ENCODE data around the gene COX8A. TPM values are rescaled to one million over a fixed set of nuclear protein-coding genes. Genes with fewer than 3 reads are reported as not detected.

The COX8A gene
- total RNA-seq, 1 experiment from 2014 or later: 1,500 TPM

DNA sequence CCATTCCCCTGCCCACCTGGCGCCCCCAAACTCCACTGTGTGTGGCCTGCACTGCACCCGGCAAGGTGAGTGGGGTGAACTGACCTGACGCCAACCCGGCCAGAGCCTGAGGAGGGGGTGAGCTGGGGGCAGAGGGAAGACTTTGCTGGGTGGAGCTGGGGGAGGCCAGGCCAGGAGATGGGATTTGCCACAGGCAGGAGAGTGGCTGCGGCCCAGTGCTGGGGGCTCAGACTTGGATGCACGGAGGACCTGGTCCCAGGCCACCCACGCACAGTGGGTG, 43.5 kb downstream of the COX8A start:
- DNase-seq: no peak
- TF ChIP-seq, protein P1, sequence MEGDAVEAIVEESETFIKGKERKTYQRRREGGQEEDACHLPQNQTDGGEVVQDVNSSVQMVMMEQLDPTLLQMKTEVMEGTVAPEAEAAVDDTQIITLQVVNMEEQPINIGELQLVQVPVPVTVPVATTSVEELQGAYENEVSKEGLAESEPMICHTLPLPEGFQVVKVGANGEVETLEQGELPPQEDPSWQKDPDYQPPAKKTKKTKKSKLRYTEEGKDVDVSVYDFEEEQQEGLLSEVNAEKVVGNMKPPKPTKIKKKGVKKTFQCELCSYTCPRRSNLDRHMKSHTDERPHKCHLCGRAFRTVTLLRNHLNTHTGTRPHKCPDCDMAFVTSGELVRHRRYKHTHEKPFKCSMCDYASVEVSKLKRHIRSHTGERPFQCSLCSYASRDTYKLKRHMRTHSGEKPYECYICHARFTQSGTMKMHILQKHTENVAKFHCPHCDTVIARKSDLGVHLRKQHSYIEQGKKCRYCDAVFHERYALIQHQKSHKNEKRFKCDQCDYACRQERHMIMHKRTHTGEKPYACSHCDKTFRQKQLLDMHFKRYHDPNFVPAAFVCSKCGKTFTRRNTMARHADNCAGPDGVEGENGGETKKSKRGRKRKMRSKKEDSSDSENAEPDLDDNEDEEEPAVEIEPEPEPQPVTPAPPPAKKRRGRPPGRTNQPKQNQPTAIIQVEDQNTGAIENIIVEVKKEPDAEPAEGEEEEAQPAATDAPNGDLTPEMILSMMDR (conservative IDR thresholded peaks at IDR 0.05; ENCODE audit: low read depth, low read length): no peak
- no peak for TF ChIP-seq EZH2phosphoT487 (IDR thresholded peaks at IDR 0.05; ENCODE audit: borderline replicate concordance, low read length)
- no peak for TF ChIP-seq EZH2 (IDR thresholded peaks at IDR 0.05; ENCODE audit: low read length, unreplicated experiment)
- CTCF ChIA-PET: no interaction called here

DNA sequence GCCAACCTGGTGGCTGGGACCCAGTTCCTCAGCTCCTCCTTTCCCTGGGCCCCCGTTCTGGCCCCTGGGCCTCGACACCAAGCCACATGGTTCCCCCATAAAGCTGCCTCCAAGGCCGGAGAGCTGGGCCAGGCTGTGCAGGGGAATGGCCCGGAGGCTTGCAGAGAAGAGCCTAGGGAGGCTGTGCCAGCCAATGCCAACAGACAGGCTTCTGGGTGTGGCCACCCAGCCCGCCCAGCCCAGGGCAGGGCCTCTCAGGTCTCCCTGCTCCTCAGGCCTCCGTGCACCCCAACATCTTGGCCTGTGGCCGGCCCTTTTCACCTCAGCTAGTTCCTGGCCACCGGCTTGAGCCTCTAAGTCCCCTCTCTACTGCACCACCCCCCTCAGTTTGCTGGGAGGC, 43.9 kb downstream of the COX8A start:
- TF ChIP-seq, protein P1 (conservative IDR thresholded peaks at IDR 0.05; ENCODE audit: low read depth, low read length): no peak
- TF ChIP-seq EZH2 (IDR thresholded peaks at IDR 0.05; ENCODE audit: low read length, unreplicated experiment) (no peak), EZH2phosphoT487 (IDR thresholded peaks at IDR 0.05; ENCODE audit: borderline replicate concordance, low read length) (no peak)
- DNase-seq: no peak

More for the DNA sequence above, 43.5 kb downstream of the COX8A start:
- Histone ChIP-seq H3K27me3 (ENCODE audit: low read length) (no peaks in the 10 kb centered on the region), H3K27ac (ENCODE audit: low read length) (no peak overlapping the region), H4K20me1 (ENCODE audit: low read length) (no peaks in the 10 kb centered on the region), H3K9me2 (replicated peaks; ENCODE audit: low read length) (no peaks in the 10 kb centered on the region), H3K36me3 (ENCODE audit: low read depth, low read length) (no peaks in the 10 kb centered on the region), H3K4me1 (ENCODE audit: insufficient read depth, low read length) (no peaks in the 10 kb centered on the region), H3K79me2 (ENCODE audit: low read length) (no peaks in the 10 kb centered on the region), H3K9ac (ENCODE audit: low read length) (no peak overlapping the region), H3K4me3 (ENCODE audit: low read length) (no peak overlapping the region), H3K9me3 (ENCODE audit: low read length) (no peaks in the 10 kb centered on the region), H3K4me2 (ENCODE audit: low read length) (no peak overlapping the region), H3F3A (ENCODE audit: low read length, unreplicated experiment) (no peaks in the 10 kb centered on the region), H2AFZ (ENCODE audit: low read length) (no peak overlapping the region)
- POLR2A ChIA-PET (ENCODE audit: unreplicated experiment): no interaction called here
- no TSS peak for BruUV-seq (replicated peaks)
- ATAC-seq: no peak
- intact Hi-C loops (cut with micrococcal nuclease): no loop called here

DNA sequence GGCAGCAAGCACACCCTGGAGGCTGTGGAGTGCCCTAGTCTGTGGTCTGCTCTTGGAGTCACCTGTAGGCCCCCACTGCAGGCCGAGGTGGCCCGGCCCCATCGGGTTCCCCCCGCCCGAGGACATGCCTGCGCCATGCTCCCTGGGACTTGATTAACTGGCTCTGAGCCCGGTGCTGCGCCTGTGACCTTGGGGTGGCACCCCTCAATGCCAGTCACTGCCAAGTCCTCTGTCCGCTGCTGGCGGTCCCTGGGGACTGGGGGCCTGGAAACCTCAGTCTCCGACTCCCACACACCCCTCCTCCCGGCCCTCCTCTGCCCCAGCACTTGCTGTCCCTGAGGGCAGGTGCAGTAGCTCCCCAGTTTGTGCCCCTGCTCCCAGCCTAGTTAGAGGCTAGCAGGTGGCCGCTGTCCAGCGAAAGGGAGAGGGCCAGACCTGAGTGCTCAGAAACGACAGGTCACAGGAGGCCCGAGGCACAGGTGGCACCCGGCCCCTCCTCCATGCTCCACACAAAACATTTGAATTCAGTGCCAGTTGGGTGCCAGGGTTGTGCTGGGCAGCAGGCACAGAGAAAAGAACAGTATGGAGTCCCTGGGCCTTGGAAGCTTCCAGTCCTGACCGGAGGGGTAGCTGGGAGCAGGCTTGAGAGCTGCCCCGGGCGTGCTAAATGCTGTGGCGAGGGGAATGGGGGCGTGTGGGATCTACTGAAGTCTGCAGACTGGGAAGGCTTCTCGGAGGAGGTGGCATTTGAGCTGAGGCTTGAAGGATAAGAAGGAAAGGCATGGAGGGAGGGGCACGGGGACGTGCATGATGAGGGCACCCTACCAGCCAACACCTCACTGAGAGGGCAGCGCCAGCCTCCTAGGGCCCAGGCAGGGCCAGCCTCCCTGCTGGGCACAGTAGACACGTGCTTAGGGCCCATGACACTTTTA, 45.0 kb downstream of the COX8A start:
- TF ChIP-seq, protein P1 (conservative IDR thresholded peaks at IDR 0.05; ENCODE audit: low read depth, low read length): no peak
- TF ChIP-seq EZH2phosphoT487 (IDR thresholded peaks at IDR 0.05; ENCODE audit: borderline replicate concordance, low read length) (no peak), EZH2 (IDR thresholded peaks at IDR 0.05; ENCODE audit: low read length, unreplicated experiment) (no peak)
- DNase-seq (no peak), ATAC-seq (no peak)
- no peaks in the 10 kb centered on the region for H3K9me2 ChIP-seq (replicated peaks; ENCODE audit: low read length)
- intact Hi-C loops (cut with micrococcal nuclease): no loop called here
- ChIA-PET POLR2A (ENCODE audit: unreplicated experiment) (no interaction called here), CTCF (no interaction called here)
- H3K9me3 ChIP-seq (ENCODE audit: low read length): no peaks in the 10 kb centered on the region
- H3K79me2 ChIP-seq (ENCODE audit: low read length): no peaks in the 10 kb centered on the region
- H3K4me1 ChIP-seq (ENCODE audit: insufficient read depth, low read length): no peaks in the 10 kb centered on the region
- no peak overlapping the region for H2AFZ ChIP-seq (ENCODE audit: low read length)
- no peak overlapping the region for H3K4me2 ChIP-seq (ENCODE audit: low read length)
- no peak overlapping the region for H3K9ac ChIP-seq (ENCODE audit: low read length)
- no TSS peak for BruUV-seq (replicated peaks)
- no peaks in the 10 kb centered on the region for H3K27me3 ChIP-seq (ENCODE audit: low read length)
- H3K36me3 ChIP-seq (ENCODE audit: low read depth, low read length): no peaks in the 10 kb centered on the region
- H3K27ac ChIP-seq (ENCODE audit: low read length): no peak overlapping the region
- H3F3A ChIP-seq (ENCODE audit: low read length, unreplicated experiment): no peaks in the 10 kb centered on the region
- no peak overlapping the region for H3K4me3 ChIP-seq (ENCODE audit: low read length)
- H4K20me1 ChIP-seq (ENCODE audit: low read length): no peaks in the 10 kb centered on the region

More for the DNA sequence above, 43.9 kb downstream of the COX8A start:
- Histone ChIP-seq H3K27me3 (ENCODE audit: low read length) (no peaks in the 10 kb centered on the region), H3K9me2 (replicated peaks; ENCODE audit: low read length) (no peaks in the 10 kb centered on the region), H3K4me3 (ENCODE audit: low read length) (no peak overlapping the region), H3K9ac (ENCODE audit: low read length) (no peak overlapping the region), H3K9me3 (ENCODE audit: low read length) (no peaks in the 10 kb centered on the region), H3F3A (ENCODE audit: low read length, unreplicated experiment) (no peaks in the 10 kb centered on the region), H3K4me1 (ENCODE audit: insufficient read depth, low read length) (no peaks in the 10 kb centered on the region), H3K4me2 (ENCODE audit: low read length) (no peak overlapping the region), H4K20me1 (ENCODE audit: low read length) (no peaks in the 10 kb centered on the region), H3K27ac (ENCODE audit: low read length) (no peak overlapping the region), H2AFZ (ENCODE audit: low read length) (no peak overlapping the region), H3K36me3 (ENCODE audit: low read depth, low read length) (no peaks in the 10 kb centered on the region), H3K79me2 (ENCODE audit: low read length) (no peaks in the 10 kb centered on the region)
- no TSS peak for BruUV-seq (replicated peaks)
- intact Hi-C loops (cut with micrococcal nuclease): no loop called here
- ChIA-PET CTCF (no interaction called here), POLR2A (ENCODE audit: unreplicated experiment) (no interaction called here)
- 0 out of 2 replicates have a peak, but pooled peaks have one; percentile 16 for ATAC-seq

All from PC-3 (cell line).